Esophagus muscularis mucosa (tissue), 3 donors: ENCODE data around the gene DXO.
"Not testable (repeated sequence)": the region's sequence is repeated elsewhere in the genome, so short reads cannot be mapped to it uniquely, and the experiment has no call there.

Source experiments
- CTCF ChIP-seq, 3 experiments: fragments of 200-600 bp in 2 of 3; fragments of 450-650 bp in 1 of 3; sonication (generic) in 2 of 3; IDR thresholded peaks; one replicate each; pipeline ENCODE4 v1.5.1; 2017 to 2019; ENCODE audit warnings: antibody characterized with exemption in 3 of 3, mild to moderate bottlenecking in 2 of 3, moderate library complexity in 1 of 3
- POLR2AphosphoS5 ChIP-seq, 2 donors: sonication (generic); formaldehyde crosslinking; IDR thresholded peaks; one replicate each; pipeline ENCODE4 v1.6.1; 2017; ENCODE audit warnings: antibody characterized with exemption in 2 of 2

GRCh38 chr6:32013738-32014137 is 41.8 kb upstream of the DXO start:
- TF ChIP-seq CTCF, POLR2AphosphoS5 (IDR thresholded peaks at IDR 0.05): not testable (repeated sequence)
